Ecto neural progenitor cell (in vitro differentiated cells): ENCODE results near the gene MAPK1.
"Not testable (repeated sequence)": the region's sequence is repeated elsewhere in the genome, so short reads cannot be mapped to it uniquely, and the experiment has no call there.

ENCODE experiments used
- DNase-seq: peaks from one replicate; pipeline ENCODE4 v3.0.0-alpha.2; 2018; ENCODE audit warnings: low spot score

MAPK1 gene

DNA sequence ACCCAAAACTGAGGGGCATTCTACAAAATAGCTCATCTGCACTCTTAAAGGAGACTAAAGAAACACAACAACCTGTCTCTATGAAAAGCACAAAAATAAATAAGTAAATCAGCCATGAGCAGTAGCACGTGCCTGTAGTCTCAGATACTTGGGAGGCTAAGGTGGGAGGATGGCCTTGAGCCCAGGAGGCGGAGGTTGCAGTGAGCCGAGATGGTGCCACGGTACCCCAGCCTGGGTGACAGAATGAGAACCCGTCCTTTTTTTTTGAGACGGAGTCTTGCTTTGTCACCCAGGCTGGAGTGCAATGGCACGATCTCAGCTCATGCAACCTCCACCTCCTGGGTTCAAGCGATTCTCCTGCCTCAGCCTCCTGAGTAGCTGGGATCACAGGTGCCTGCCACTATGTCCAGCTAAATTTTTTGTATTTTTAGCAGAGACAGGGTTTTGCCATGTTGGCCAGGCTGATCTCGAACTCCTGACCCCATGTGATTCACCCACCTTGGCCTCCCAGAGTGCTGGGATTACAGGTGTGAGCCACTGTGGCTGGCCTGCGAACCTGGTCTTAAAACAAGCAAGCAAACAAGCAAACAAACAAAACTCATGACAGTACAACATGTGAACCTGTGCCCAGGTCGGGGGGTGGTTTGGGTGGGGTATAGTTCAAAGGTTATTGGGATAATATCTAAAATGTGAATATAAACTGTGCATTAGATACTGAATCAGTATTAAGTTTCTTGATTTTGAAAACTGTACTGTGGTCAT is 76.4 kb downstream of the MAPK1 start:
- DNase-seq, result not testable (repeated sequence)

DNA sequence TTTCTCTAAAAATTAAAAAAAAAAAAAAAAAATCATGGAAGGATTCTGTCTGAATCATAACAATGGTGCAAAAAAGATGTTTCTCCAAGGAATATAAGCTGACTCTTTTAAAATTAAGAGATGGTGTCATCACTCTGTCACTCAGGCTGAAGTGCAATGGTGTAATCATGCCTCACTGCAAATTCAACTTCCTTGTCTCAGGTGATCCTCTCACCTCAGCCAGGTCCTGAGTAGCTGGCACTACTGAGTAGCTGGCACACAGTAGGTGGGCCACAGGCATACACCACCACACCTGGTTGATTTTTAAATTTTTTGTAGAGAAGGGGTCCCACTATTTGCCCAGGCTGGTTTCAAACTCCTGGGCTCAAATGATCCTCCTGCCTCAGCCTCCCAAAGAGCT is 77.1 kb downstream of the MAPK1 start:
- no peak for DNase-seq

DNA sequence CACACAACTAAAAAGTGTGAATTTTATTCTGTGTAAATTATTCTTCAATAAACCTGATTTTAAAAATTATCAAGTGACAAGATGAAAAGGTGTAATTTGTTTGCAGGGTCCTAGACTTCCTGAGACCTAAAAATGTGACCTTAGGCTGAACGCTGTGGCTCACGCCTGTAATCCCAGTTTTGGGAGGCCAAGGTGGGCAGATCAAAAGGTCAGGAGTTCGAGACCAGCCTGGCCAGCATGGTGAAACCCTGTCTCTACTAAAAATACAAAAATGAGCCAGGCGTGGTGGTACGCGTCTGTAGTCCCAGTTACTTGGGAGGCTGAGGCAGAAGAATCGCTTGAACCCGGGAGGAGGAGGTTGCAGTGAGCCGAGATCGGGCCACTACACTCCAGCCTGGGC is 79.9 kb downstream of the MAPK1 start:
- DNase-seq, result not testable (repeated sequence)

DNA sequence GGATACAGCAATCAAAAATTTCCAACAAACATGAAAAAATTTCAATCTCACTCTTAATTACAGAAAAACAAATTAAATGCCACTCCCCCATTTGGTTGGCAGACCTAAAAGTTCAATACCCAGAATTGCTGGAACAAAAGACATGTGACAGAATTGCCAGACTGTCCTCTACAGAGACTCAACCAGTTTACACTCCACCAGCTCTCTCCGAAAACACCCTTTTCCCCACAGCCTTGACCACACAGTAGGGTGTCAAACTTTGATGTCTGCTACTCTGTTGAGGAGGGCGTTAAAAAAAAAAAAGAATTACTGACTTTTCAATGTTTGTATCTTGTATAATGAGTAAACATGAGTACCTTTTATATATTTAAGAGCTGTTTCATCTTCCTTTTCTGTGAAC is 87.2 kb downstream of the MAPK1 start:
- DNase-seq, result no peak

DNA sequence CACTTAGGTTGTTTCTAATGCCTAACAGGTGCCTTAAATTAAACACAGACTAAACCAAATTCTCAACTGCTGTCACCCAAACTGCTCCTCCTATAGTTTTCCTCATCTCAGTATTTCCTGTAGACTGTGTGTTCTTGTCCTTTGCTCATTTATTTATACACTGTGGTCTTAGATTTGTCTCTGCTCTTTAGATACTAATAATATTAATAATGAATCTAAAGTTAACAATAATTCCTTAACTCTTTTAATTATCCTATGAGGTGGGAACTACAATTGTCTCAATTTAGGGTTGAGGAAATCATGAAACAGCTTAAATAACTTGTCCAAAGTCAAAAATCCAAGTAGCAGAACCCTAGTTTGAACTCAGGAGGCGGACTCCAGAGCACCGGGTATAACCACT is 88.0 kb downstream of the MAPK1 start:
- DNase-seq, result no peak

DNA sequence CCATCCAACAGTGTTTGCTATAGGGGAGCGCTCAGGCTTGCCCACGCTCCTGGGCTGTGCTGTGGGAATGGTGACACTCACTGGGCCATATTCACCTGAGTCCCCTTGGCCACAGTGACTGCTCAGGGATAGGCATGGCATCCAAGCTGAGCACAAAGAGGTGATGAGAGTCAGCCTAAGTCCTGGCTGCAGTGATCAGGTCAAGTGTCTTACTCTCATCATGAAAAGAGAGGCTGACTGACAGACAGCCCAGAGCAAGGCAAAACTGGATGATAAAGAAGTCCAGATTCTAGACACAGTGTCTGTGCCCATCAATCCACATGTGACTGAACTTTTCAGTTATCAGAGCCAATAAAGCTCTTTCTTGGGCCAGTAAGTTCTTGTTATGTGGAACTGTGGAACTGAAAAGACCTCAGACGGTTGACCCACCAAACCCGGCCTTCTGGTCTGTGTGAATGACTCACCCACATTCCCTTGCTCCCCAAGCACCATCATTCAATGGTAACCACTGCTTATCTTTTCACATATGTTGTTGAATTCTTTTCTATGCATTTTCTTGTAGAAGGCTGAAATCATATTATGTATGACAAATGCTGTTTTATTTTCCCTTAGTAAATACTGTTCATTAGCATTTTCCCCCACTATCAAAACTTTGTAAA is 88.6 kb downstream of the MAPK1 start:
- DNase-seq, result no peak

DNA sequence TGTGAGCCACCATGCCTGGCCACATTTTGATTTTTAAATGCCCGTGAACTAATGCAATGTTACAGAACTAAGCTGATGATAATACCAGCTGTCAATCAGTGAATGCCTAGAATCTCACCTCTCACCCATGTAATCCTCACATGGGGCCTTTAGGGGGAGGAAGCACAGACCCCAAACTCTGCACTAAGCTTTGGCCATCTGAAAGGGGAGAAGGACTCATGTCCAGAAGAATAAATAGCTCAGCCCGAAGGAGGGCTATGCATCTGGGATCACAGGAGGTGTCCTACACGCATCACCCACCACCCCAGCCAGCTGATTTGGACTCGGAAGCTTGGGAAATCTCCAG is 95.8 kb downstream of the MAPK1 start:
- no peak for DNase-seq

DNA sequence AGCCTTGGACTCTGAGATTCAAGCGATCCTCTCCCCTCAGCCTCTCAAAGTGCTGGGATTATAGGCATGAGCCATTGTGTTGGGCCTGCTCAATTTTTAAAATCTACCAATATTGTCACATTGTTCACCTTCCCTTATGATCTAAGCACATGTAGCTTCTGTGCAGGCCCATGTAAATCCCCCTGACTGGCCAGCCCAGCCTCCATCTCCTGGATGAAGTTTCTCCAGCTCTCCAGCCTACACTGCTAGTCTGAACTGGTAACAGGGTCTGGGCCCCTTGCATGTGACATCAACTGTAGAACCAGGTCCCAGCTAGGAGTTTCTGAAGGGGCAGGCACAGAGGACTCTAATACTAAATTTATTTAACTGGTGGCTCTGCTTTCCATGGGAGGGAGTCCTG is 99.0 kb downstream of the MAPK1 start:
- DNase-seq, result no peak

DNA sequence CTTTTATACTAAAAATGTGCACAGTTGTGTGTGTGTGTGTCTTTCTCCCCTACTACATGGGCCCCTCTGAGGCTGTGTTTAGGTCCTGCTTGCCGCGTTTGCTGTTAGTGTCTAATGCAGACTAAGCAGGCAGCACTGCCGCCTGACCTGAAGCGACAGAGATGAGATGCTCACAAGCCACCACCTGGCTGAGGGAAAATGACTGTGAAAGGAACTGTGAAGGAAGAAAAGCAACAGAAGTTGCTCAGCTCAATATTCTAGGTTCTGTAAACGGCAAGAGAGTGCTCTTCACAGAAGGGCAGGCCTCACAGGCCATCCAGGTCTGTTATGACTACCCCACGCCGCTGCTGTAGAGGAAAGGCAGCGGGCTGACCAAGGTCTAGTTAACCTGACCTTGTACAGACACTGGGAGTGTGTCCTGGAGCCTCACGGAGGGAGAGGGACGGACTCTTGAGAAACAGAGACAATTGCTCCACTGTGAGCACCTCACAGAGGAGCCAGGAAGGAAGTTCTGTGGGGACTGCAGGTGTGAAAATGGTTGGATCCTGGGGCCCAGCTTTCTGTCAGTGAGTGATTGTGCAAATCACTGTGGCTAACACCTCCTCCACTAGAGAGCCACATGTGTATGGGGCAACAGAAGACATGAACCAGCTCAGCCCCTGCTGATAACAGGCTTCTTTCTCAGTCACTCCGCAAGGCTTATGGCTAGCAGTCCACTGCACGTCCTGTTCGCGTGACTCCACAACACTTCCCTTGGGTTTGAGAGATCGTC is 100.6 kb downstream of the MAPK1 start:
- DNase-seq, result no peak

DNA sequence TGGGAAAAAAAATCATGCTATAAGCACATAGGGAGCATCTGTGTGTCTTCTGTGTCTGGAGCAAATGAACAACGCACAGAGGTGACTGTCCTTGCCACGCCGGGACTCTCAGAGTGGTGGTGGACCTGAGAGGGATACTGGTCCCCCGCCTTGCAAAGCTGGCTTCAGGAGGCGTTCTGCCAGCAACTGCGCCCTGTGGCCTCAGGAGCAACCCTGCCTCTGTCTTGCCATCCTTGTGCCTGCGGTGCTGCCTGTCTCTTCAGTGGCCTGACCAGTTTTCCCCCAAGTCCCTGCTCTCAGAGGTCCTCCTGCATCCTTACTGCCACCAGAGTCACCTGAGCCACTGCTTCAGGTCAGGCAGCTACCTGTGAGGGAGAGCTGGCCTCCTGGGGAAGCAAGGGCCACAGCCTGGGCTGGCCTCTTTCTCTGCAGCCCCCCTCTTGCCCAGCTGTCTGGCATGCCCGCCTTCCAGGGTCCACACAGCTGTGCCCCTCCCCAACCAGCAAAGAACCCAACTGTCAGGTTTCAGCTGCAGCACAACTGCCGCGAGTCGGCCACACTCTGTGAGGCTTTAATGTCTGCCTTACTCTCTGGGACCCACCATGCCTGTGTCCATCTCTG is 101.4 kb downstream of the MAPK1 start:
- no peak for DNase-seq

DNA sequence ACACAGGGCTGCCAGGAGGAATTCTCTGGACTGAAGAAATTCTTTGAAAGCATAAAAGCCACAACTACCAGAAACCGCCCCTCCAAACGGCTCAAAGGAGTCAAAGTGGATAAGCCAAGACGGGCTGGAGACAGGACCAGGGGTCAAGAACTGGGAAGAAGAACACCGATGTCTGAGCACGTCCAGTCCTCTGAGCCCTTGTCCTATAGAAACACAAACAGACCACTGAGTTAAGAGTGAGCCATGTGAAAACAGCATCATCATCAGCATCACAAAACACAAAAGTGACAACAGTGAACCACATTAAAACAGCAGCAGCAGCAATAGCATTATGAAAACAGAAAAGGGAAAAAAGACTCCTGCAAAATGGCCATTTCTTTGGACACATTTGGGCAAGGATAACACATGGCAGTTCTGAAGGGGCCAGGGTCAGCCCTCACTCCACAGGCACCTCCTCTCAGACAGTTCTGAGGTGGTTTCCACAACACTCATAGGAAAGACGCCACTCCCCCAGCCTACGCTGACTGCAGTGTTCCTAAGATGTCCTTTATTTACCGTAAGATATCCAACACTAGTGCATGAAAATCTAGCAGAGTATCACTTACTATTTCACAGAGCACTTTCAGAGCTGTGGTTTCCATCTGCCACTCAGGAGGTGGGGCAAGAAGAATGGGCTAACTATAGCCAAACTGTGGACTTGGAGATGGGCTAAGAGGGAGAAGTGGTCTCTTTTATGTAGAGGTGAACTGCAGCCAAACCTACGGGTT is 103.2 kb downstream of the MAPK1 start:
- DNase-seq, result no peak

DNA sequence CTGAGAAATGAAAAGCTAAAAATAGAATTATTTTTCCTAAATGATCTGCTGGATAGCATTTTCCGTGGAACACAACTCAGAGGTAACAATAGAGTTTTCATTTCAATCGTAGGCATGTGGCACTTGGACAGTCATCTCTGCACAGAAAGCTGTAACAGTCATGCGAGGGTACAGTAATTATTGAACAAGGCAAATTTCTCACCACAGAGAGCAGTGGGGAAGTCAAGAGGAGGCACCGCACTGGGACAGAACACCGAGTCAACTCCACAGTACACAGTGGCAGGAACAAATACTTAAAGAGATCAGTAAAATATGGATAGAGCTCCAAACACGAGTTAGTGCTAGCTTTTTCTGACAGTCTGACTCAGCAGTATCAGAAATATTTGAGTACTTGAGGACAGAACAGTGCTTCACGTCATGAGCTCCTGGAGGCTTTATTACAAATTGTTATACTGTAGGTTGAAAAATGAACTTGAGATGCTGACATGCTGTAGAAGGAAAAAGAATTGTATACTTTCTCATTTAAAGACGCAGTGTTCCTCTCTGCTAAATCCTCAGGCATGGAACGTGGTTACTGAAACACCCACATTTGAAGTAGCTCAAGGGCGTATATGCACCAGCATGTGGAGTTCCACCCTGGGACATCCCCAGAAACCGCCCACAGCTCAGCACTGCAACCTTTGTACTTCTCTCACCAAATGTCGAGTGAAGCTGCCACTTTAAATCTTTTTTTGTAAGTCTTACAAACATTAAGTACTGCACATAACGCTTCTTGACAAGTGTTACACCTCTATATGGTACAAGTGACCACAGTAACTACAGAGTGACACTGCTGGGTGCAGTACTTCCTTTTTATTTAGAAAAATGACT is 104.5 kb downstream of the MAPK1 start:
- DNase-seq, result no peak

DNA sequence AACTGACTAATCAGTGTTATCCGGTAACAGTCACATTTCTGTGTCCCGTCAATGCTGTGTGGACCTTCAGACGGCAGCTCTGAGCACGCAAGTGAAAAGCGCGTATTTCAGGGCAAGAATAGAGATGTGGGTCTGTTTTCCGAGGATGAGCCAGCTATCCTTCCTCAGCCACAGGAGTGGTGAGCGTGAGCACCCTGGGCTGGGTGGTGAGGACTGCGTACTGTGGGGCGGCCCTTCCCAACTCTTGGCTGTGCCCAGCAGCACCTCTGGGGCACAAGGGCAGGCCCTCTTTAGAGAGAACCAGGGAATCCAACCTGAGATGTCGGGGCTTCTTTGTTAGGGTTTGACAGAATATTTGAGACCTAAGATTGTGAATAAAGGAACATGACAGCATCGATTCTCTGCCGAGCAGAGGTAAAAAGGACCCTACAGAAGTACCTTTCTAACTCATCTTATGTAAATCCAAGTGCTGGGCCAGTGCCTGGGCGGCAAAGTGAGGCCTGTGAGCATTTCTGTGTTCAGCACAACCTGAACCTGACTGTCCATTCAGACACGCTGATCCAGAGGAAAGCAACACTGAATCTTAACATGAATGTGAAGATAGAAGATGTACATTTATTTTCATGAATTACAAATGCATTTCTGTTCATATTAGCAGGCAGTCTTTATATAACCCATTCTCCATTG is 105.3 kb downstream of the MAPK1 start:
- DNase-seq, result no peak

DNA sequence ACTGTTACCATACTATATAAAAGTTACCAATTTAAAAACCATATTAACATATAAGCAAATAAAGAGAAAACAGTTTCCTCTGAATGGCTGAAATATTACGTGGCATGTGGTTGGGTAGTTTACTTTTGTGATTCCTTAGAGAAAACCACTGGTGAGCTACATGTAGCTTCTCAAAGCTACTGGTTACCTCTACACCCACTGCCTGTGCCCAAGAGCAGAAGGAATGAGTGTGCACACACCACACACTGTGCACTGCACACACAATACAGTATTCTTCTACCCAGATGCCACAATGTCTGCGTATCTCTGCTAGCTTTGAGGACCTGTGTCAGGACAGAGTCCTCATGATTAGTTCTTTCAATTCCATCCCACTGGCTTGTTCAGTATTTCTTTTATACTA is 106.4 kb downstream of the MAPK1 start:
- DNase-seq, result no peak

DNA sequence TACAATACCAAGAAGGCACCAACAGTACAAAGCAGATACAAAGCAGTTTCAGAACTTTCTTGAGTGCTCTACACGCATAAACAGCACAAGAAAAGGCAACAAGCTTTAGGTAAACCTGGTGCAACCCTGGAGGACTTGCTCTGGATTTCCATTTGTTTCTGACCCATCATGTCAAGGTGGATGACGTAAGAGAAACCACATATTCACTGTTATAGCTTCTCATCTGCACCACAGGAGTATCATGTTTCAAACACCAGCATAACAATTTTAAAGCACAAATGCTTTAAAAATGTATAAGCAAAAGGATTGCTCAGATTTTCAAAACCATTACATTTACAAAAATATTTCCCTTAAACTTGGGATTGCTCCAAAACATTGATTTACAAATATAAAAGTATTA is 106.8 kb downstream of the MAPK1 start:
- DNase-seq, result no peak

DNA sequence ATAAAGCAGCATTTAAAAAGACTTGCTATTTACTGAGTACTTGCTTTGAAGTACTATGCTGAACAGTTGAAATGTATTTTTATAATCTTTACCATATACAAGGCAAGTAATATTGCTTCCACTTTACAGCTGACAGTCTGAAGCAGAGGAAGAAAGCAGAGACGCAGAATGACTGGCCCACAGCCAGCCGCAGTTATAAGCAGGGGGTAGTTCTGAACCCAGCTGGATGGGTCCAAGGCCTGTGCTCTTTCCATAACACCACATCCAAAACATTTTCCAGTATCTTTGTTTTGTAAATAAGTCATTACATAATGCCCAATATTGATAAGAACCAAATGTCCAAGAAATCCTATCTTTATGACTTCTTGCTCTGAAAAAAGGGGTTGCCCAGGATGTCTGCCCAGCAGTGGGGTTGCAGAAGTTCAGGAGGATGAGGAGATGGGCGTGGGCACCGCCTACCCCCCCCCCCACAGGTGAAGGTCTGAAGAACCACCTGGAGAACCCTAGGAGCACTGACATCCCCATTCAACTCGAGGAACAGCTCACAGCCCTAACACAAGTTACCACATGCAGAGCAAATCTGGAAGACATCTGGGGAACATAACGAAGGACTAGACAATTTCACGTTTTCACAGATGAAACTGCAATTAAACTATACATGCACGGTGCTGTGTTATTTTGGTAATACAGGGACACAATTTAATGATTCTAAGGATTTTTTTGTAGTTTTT is 107.6 kb downstream of the MAPK1 start:
- no peak for DNase-seq

DNA sequence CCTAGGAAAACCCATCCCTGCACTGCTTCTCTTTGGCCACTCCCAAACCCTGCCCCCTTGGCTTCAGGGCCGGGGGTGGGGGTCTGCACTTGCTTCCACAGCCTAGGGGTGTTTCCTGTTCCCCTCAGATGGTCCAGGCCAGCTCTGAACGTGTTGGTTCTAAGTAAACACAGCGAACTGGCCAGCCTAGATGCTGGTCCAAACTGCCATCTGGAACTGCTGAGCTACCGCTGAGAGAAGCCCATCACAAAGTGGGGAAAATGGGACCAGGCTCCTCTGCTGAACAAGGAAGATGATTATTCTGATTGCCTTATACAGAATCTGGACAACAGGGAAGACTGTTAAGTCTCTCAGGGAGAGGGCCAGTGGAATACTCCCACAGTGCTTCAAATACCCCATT is 108.4 kb downstream of the MAPK1 start:
- no peak for DNase-seq

DNA sequence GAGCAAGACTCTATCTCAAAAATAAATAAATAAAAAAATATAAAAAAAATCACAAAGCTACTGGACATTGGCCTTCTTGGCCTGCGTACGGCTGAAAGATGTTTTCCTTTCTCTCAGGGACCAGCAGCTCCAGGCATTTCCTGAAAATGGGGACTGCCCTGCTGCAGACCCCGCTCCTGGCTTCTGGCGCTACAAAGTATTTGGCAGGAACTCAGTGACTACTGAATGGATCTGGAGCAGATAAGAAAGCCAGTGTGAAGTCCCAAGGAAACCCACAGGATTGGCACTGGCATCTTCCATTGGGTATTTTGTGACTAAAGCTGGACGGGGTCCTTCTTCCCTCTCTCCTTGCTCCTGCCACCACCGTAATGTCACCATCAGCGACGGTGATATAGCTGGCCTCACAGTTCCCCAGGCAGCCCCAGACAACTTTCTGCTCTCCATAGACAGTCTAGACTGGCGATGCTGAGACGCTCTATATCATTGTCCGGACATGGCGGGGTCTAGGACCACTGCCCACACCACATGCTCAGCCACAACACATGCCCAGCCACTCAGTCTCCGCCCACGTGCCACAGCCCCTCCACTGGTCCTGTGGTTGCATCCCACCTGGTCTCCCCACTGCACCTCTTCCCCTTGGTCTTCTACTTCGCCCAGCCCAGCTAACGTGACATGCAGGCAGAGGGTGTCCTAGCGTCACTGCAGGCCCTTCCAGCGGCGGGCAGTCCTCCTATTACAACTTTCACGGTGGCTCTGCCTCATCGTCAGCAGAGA is 109.2 kb downstream of the MAPK1 start:
- no peak for DNase-seq

DNA sequence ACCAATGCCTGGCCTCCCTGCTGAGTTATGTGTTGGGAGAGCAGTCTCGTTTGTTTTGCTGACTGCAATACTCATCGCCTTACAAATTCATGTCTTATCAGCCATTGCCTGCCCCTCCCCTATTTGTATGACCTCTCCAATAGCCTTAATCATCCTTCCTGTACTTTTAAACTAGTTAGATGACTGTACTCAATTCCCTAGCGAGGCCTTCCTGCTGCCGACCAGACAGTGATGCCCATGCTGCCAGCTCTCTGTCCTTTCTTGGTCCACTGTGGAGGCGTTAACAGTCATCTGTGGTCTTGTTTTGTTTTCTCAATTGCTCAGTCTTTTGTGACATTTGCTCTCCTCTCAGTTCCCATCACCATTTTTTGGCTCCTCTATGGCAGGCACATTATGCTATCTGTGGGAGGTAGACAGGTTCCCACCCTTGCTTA is 111.6 kb downstream of the MAPK1 start:
- no peak for DNase-seq
